Gastrocnemius medialis (tissue), 4 donors: ENCODE results near the gene PDLIM4.

ENCODE experiments used
- POLR2A ChIP-seq, 2 donors: fragments of 450-650 bp; IDR thresholded peaks; one replicate each; pipeline ENCODE4 v1.6.1; 2017; ENCODE audit warnings: antibody characterized with exemption in 2 of 2, mild to moderate bottlenecking in 2 of 2, moderate library complexity in 2 of 2
- TF ChIP-seq, protein P1 (sequence below), 5 experiments: fragments of 450-650 bp in 3 of 5; fragments of 200-600 bp in 2 of 5; sonication (generic) in 2 of 5; IDR thresholded peaks in 4 of 5; conservative IDR thresholded peaks in 1 of 5; 1 replicate in 4 of 5; 2 replicates in 1 of 5; pipeline ENCODE4 v1.5.1; 2016 to 2019; ENCODE audit warnings: antibody characterized with exemption in 5 of 5, mild to moderate bottlenecking in 3 of 5, moderate library complexity in 3 of 5

DNA sequence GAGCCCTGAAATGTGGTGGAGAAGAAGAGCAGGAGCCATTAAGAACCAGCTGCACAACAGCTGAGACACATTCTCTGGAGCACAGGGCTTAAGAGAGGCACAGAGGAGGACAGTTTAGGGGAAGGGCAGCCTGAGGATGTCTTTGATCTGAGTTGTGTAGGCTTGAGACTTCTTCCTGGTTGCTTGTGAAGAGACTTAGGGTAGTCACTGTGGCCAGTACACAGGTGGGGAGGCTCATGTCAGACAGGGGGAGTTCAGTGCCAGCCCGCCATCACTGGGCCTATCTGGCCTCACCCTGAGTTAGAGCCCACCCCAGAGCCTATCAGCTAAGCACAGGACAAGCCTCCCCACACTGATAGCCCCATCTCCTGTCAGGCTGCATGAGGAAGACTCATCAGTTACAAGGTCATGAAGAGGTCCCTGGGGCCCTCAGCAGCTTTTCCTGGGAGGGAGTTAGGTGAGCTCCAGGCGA lies 56.5 kb downstream of the PDLIM4 start:
- TF ChIP-seq POLR2A (IDR thresholded peaks at IDR 0.05), result no peak
- TF ChIP-seq, protein P1, sequence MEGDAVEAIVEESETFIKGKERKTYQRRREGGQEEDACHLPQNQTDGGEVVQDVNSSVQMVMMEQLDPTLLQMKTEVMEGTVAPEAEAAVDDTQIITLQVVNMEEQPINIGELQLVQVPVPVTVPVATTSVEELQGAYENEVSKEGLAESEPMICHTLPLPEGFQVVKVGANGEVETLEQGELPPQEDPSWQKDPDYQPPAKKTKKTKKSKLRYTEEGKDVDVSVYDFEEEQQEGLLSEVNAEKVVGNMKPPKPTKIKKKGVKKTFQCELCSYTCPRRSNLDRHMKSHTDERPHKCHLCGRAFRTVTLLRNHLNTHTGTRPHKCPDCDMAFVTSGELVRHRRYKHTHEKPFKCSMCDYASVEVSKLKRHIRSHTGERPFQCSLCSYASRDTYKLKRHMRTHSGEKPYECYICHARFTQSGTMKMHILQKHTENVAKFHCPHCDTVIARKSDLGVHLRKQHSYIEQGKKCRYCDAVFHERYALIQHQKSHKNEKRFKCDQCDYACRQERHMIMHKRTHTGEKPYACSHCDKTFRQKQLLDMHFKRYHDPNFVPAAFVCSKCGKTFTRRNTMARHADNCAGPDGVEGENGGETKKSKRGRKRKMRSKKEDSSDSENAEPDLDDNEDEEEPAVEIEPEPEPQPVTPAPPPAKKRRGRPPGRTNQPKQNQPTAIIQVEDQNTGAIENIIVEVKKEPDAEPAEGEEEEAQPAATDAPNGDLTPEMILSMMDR (IDR thresholded peaks at IDR 0.05 in 4 of 5, conservative IDR thresholded peaks at IDR 0.05 in 1 of 5), result no peak
